Esophagus mucosa (tissue), 1 donor: Measurements from ENCODE around the gene HOXD10. TPM values are rescaled to one million over a fixed set of nuclear protein-coding genes. Genes with fewer than 3 reads are reported as not detected.

ENCODE experiments used
- ATAC-seq: fragments of 200-7000 bp; cut with Tn5 transposase; one replicate; pipeline ENCODE4 v1.9.1; 2020
- total RNA-seq: library from RNA; stranded (reverse); gene quantifications from one replicate; pipeline ENCODE4 v1.2.4, GENCODE V29; 2023
- donor health status: DM: yes; HTN: yes; CAD: no.

The HOXD10 gene
- total RNA-seq, 1 donor from 2014 or later: 0.24 TPM

GRCh38 chr2:176165370-176166050, 48.9 kb downstream of the HOXD10 start:
- peak; percentile 18 for ATAC-seq

- ATAC-seq: no peak
Observed at GRCh38 chr2:176166272-176166671, 49.7 kb downstream of the HOXD10 start.

GRCh38 chr2:176167398-176167797, 50.8 kb downstream of the HOXD10 start:
- no peak for ATAC-seq

- no peak for ATAC-seq
Observed at GRCh38 chr2:176169181-176169580, 52.6 kb downstream of the HOXD10 start.

Other genes with a start within 250 kb of the HOXD10 start
- 36.6 TPM for gene LNPK, start 114.5 kb upstream of the HOXD10 start, total RNA-seq
- not detected for gene EVX2, start 32.8 kb upstream of the HOXD10 start, total RNA-seq
- not detected for gene HOXD13, start 24.1 kb upstream of the HOXD10 start, total RNA-seq
- gene HOXD12, start 17.0 kb upstream of the HOXD10 start, total RNA-seq: not detected
- gene HOXD11, start 9.5 kb upstream of the HOXD10 start, total RNA-seq: not detected
- gene HOXD9, start 5.9 kb downstream of the HOXD10 start, total RNA-seq: 1.1 TPM
- gene HOXD8, start 12.9 kb downstream of the HOXD10 start, total RNA-seq: 0.88 TPM
- gene HOXD4, start 34.8 kb downstream of the HOXD10 start, total RNA-seq: 0.36 TPM
- gene HOXD3, start 40.5 kb downstream of the HOXD10 start, total RNA-seq: 0.52 TPM
- 0.16 TPM for gene HOXD1, start 71.9 kb downstream of the HOXD10 start, total RNA-seq
- 25.5 TPM for gene MTX2, start 152.7 kb downstream of the HOXD10 start, total RNA-seq